GM21447 (cell line): Measurements from ENCODE around the gene OR4N2.
"Not testable (repeated sequence)": the region's sequence is repeated elsewhere in the genome, so short reads cannot be mapped to it uniquely, and the experiment has no call there.

Source experiments
- ATAC-seq: cut with Tn5 transposase; IDR thresholded peaks from one replicate; pipeline ENCODE4 v1.9.1; 2021; ENCODE audit not compliant: unreplicated experiment

OR4N2 gene, protein sequence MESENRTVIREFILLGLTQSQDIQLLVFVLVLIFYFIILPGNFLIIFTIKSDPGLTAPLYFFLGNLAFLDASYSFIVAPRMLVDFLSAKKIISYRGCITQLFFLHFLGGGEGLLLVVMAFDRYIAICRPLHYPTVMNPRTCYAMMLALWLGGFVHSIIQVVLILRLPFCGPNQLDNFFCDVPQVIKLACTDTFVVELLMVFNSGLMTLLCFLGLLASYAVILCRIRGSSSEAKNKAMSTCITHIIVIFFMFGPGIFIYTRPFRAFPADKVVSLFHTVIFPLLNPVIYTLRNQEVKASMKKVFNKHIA

DNA sequence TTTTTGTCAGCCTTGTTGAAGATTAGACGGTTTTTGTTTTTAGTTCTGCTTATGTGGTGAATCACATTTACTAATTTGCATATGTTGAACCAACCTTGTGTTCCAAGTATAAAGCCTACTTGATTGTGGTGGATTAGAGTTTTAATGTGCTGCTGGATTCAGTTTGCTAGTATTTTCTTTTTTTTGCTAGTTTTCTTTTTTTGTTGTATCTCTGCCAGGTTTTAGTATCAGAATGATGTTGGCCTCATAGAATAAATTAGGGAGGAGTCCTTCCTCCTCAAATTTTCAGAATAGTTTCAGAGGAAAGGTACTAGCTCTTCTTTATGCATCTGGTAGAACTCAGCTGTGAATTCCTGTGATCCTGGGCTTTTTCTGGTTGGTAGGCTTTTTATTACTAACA, at the start of gene OR4N2:
Gene OR4N2, plus strand, starts transcription at position 301 of the 400 bp plus-strand sequence. CDS start 23,679 bp downstream, outside the sequence.
- not testable (repeated sequence) for ATAC-seq

DNA sequence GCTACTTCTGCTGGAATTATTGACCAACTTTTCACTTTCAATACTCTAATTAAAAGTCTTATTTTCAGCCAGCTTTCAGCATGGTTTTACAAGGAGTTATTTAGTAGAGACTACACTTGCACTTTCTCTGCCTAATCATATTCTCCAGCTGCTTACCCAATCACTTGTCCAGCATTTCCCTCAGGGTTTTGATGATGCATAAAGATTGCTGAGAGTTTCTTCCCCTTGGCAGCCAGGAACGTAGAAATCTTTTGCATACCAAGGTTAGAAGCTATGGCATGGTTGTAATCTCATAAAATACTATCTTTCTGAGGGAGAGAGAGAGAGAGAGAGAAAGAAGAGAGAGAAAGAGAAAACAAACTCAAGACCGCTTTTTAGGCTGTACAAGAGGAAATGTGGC, 49.4 kb upstream of the OR4N2 start:
- ATAC-seq = no peak

DNA sequence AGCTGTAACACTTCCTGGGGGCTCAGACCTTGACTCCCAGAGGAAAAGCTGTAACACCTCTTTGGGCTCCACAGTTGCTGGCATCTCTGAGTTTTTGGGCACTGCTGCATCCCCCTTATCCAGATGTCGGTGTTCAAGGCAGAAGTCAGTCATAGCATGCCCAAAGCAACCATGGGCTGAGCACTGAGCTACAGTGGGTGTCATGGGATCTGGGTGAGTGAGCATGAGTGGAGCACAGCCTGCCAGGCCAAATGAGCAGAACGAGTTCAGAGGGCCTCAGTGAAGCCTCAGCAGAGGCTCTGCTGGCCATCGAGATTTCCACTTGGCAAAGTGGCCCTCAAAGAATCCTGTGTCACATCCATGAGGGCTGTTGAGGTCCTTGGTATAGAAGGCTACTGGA, 32.1 kb upstream of the OR4N2 start:
- ATAC-seq = not testable (repeated sequence)

DNA sequence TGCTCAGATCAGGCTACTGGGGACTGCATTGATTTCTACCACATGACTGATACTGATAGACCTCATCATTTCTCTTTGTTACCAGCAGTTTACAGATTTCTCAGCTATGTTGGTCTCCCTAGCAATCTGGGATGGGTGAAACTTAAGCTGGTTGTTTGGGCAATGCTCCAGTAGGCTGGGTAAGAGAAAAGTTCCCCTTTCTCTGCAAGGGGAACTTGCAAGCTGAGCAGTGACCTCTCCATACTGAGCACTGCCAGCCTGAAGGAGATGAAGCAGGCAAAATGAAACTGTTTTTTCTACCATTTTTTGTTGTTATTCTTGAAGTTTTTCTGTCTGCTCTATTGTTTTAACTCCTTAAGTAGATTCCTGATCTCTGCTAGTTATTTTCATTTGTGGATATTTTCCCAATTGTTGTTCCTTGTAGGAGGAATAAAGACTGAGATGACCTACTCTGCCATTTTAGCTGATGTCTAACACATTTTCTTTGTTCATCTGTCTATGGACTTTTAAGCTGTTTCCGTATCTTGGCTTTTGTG, 31.6 kb upstream of the OR4N2 start:
- no peak for ATAC-seq

DNA sequence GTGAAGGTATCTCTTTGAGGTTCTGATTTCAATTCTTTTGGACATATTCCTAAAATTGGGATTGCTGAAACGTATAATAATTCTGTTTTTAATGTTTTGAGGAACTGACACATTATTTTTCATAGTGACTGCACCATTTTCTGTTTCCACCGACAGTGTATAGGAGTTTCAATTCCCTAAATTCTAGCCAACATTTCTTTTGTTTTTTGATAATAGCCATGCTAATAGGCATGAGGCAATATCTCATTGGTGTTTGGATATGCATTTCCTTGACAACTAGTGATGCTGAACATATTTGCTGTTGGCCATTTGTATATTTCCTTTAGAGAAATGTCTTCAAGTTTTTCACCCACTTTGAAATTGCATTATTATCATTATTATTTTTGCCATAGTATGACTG, 31.1 kb upstream of the OR4N2 start:
- ATAC-seq = not testable (repeated sequence)

DNA sequence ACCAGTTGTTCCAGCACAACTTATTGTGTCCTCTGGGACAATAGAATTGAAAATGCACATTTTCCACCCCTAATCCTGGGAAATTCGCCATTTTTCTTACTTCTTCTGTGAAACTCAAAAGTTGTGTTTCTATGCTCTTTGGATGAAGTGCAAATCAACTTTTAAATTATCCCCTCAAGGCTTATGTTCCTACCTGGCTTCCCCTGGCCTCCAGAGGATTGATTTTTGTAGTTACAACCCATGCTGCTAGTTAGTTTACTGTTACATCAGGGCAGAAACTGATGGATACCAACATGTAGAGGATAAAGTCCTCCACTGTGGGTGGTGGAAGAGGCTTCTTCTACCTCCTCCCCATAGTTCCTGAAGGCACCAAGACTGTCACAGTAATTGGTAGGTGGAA, 30.4 kb upstream of the OR4N2 start, which contains the start of gene OR4M1:
Gene OR4M1, plus strand, starts transcription at position 301 of the 400 bp plus-strand sequence. CDS start 6,819 bp downstream, outside the sequence.
- not testable (repeated sequence) for ATAC-seq

DNA sequence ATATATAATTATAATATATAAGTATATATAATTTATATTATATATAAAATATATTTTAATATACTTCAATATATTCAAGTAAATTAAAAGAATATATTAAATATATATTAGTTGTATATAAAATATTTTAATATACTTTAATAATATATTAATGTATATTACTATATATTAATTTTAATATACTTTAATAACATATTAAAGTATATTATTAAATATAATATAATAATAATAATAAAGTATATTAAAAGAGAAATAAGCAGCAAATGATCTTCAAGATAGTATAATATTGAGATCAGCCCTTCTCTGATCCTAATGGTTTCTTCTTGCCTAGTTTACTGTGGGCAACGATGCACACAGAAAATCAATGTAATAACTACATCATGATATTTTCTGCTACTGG, 28.0 kb upstream of the OR4N2 start:
- ATAC-seq = no peak

DNA sequence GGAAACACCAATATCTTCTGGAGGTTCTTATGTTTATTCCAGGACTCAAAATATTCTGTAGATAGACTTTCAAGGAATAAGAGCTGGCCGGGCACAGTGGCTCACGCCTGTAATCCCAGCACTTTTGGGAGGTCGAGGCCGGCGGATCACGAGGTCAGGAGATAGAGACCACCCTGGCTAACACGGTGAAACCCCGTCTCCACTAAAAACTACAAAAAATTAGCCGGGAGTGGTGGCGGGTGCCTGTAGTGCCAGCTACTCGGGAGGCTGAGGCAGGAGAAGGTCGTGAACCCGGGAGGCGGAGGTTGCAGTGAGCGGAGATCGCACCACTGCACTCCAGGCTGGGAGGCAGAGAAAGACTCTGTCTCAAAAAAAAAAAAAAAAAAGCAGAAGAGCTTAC, 17.7 kb upstream of the OR4N2 start:
- not testable (repeated sequence) for ATAC-seq

DNA sequence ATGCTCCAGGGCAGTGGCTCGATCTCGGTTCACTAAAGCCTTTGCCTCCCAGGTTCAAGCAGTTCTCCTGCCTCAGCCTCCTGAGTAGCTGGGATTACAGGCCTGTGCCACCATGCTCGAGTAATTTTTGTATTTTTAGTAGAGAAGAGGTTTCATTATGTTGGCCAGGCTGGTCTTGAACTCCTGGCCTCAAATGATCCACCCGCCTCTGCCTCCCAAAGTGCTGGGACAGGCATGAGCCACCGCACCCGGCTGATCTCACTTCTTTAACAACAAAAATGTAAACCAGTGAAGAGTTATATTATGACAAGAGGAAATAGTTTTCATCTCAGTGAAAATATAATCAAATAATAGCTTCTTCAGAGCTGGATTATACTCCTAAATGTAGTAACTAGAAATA, 16.3 kb upstream of the OR4N2 start:
- ATAC-seq = not testable (repeated sequence)

DNA sequence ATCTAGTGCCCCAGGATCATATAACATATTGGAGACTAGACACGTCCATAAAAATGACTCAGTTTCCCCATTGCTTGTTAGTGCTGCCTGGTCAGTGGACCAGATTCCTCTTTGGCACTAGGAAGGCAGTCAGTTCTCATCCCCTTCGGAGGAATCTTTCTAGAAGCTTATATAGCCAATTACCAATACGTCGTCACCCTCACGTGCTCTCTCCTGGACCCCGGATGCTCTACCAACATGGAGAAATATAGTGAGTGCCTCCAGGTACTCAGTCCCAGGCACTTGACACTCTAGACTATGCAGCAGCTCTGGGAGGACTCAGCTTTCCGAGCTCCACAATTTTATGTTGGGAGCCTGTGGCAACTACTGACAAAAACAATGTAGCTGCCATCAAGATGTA, 15.4 kb upstream of the OR4N2 start:
- not testable (repeated sequence) for ATAC-seq

DNA sequence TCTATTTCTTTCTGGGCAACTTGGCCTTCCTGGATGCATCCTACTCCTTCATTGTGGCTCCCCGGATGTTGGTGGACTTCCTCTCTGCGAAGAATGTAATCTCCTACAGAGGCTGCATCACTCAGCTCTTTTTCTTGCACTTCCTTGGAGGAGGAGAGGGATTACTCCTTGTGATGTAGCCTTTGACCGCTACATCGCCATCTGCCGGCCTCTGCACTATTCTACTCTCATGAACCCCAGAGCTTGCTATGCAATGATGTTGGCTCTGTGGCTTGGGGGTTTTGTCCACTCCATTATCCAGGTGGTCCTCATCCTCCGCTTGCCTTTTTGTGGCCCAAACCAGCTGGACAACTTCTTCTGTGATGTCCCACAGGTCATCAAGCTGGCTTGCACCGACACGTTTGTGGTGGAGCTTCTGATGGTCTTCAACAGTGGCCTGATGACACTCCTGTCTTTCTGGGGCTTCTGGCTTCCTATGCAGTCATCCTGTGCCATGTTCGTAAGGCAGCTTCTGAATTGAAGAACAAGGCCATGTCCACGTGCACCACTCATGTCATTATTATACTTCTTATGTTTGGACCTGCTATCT, 7.0 kb upstream of the OR4N2 start:
- ATAC-seq = not testable (repeated sequence)

DNA sequence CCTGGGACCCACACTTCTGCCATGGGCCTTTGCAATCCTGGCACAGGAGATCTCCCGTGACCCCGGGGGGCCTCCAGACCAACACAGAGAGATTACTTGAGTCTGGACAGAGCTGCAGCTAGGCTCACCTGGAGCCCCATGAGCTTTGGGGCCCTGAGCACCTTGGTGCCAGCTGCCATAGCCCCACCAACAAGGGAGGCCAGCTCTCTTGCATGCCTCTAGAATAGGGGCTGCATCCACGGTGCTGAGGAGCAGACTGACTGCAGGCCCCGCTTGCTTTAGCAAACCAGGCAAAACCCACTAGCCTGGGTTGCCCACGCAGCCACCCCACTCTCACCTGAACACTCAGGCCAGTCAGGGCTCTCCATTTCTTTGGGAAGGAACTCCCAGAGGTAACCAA, 3.7 kb upstream of the OR4N2 start:
- ATAC-seq = no peak

DNA sequence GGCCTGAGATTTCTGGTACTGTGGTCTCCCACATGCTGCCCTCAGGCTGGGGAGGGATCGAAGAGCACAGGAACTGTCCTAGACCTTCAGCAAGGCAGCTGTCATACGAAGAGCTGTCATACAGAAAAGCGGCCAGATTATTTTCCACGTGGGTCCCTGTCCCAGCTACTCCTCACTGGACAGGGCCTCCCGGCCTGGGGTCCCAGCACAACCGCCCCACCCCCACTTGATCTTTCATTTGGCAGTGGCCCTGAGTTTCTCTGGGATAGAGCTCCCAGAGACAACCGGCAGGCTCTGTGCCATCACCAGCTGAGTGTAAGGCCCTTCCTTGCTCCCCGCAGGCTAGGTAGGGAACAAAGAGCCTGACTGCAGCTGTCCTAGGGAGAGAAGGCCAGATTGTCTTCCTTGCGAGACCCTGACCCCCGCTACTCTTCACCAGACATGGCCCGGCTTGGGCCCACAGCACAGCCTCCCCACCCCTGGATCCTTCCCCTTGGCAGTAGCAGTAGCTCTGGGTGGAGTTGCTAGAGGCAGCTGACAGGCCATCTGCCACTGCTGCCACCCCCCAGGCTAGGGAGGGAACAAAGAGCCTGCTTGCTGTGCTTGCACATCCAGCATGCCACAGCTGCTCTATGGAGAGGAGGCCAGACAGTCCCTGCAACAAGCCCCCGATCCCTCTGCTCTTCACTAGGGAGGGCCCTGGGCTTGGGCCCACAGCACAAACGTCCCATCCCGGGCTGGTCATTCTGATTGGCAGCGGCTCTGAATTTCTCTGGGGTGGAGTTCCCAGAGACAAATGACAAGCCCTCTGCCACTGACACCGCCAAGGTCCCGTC, 3.1 kb upstream of the OR4N2 start:
- no peak for ATAC-seq

DNA sequence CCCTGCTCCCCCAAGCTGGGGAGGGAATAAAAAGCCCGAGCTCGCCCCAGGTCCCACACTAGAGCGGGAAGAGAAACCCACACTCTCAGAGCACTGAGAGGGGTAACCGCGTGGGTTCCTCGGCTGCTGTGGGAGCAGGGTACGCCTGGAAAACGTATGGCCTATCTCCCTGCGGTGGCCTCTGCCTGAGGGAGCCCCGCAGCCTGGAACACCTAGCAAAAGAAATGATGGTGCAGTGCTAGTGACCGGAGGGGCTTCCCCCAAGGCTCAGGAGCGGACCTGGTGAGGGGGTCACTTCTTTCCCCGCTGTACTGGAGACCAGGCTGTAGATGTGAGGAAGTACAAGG, 2.5 kb upstream of the OR4N2 start:
- no peak for ATAC-seq

DNA sequence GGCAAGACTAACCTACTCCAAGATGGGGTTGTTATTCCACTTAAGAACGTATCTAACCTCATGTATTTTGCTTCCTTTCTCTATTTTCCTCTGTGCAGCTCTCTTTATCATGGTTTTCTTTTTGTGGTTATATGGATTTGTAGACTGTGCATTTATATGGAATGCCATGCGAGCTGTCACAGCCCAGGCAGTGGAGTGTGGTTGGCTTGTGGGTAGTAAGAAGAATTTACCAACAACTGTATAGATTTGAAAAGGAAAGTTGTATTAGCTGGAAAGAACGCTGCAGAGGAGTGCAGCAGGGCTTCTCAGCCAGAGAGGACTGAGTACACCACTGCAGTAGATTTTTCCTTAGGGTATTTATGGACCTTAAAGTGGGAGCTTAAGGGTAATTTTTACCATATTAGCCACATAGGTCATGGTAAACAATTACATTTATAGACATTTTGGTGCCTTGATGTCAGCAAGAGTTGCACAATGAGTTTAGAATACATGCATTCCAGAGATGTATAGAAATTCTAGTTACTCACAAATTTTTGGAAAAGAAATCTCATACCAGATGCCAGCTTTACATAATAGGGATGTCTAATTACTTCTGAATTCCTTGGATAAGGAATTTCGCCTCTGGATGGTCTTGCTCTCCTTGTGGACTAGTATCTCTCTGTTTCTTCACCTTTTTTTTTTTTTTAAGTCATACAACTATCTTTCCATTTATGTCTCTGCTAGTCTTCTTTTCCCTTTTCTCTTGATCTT, 9.8 kb downstream of the OR4N2 start:
- ATAC-seq = not testable (repeated sequence)

DNA sequence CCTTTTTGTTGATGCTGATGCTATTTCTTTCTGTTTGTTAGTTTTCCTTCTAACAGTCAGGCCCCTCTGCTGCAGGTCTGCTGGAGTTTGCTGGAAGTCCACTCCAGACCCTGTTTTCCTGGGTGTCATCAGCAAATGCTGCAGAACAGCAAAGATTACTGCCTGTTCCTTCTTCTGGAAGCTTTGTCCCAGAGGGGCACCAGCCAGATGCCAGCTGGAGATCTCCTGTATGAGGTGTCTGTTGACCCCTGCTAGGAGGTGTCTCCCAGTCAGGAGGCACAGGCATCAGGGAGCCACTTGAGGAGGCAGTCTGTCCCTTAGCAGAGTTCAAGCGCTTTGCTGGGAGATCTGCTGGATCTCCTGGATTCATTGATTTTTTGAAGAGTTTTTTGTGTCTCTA, 16.3 kb downstream of the OR4N2 start:
- ATAC-seq = not testable (repeated sequence)

DNA sequence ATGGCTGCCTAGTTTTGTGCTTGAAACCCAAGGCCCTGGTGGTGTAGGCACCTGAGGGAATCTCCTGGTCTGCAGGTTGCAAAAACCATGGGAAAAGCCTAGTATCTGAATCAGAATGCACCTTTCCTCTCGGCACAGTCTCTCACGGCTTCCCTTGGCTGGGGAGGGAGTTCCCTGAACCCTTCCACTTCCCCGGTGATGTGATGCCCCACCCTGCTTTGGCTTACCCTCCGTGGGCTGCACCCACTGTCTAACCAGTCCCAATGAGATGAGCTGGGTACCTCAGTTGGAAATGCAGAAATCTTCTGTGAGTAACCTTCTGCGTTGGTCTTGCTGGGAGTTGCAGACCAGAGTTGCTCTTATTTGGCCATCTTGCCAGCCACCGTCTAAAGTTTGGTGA, 17.4 kb downstream of the OR4N2 start:
- not testable (repeated sequence) for ATAC-seq

DNA sequence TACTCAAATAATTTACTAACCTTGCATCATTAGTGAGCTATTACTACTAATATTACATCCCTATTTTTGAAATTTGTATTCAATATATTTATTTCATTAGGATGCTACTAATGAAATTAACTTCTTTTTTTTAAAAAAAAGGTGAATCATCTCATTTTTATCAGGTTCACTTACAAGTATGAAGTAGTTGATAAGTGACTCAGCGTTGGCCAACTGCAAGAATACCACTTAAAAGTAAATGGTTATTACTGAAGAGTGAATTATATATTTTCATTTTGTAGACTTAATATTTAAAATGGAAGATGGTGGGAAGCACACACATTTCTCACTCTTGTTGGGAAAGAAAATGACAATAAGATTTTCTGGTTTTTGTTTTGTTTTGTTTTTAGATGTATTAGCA, 19.6 kb downstream of the OR4N2 start:
- no peak for ATAC-seq

DNA sequence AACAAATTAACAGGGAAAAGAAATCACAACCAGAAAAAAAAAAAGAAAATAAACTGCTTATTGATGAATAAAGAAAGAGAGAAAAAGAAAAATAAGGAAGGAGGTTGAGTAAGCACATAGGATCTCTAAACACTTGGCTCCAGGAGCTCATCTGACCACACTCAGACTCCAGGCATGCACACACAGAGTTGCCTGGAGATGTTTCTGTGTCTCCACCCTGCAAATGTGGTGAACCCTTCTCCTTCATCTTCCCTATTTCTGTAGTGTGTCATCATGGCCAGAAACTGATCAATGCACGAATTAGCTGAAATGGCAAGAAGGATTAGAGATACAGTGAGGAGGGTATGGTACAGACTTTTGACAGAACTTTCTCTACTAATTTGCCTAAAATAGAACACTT, 20.2 kb downstream of the OR4N2 start:
- no peak for ATAC-seq

DNA sequence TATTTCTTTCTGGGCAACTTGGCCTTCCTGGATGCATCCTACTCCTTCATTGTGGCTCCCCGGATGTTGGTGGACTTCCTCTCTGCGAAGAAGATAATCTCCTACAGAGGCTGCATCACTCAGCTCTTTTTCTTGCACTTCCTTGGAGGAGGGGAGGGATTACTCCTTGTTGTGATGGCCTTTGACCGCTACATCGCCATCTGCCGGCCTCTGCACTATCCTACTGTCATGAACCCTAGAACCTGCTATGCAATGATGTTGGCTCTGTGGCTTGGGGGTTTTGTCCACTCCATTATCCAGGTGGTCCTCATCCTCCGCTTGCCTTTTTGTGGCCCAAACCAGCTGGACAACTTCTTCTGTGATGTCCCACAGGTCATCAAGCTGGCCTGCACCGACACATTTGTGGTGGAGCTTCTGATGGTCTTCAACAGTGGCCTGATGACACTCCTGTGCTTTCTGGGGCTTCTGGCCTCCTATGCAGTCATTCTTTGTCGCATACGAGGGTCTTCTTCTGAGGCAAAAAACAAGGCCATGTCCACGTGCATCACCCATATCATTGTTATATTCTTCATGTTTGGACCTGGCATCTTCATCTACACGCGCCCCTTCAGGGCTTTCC, 24.2 kb downstream of the OR4N2 start:
- ATAC-seq = not testable (repeated sequence)
